Psoas muscle (tissue), 8 donors: ENCODE results near the gene CCER1. TPM values are rescaled to one million over a fixed set of nuclear protein-coding genes. Genes with fewer than 3 reads are reported as not detected.

Experiments
- ATAC-seq, 4 donors: fragments of 200-7000 bp; cut with Tn5 transposase; one replicate each; pipeline ENCODE4 v1.9.1; 2020; ENCODE audit warnings: moderate library complexity in 3 of 4, mild to moderate bottlenecking in 2 of 4
- DNase-seq, 2 donors: peaks; one replicate each; pipeline ENCODE4 v3.0.0-alpha.2; 2020
- H3K27ac ChIP-seq: fragments of 200-600 bp; one replicate; pipeline ENCODE4 v1.8.0; 2022
- H3K27me3 ChIP-seq, 3 donors: fragments of 200-600 bp in 1 of 3; one replicate each; pipeline versions ENCODE4 v1.6.1 to v1.8.0; 2013 to 2022; ENCODE audit warnings: low read length in 2 of 3, mild to moderate bottlenecking in 2 of 3, moderate library complexity in 1 of 3; ENCODE audit not compliant: insufficient read depth in 3 of 3
- H3K36me3 ChIP-seq, 2 donors: fragments of 200-600 bp in 1 of 2; one replicate each; pipeline versions ENCODE4 v1.6.1 to v1.8.0; 2013 to 2022; ENCODE audit warnings: low read depth in 1 of 2, mild to moderate bottlenecking in 1 of 2, moderate library complexity in 1 of 2; ENCODE audit not compliant: insufficient read depth in 1 of 2
- H3K4me1 ChIP-seq: fragments of 200-600 bp; one replicate; pipeline ENCODE4 v1.8.0; 2022
- H3K4me3 ChIP-seq: fragments of 200-600 bp; one replicate; pipeline ENCODE4 v1.8.0; 2022; ENCODE audit warnings: mild to moderate bottlenecking
- H3K9me3 ChIP-seq: fragments of 200-600 bp; one replicate; pipeline ENCODE4 v1.8.0; 2022
- CTCF ChIP-seq: fragments of 200-600 bp; IDR thresholded peaks from one replicate; pipeline ENCODE4 v1.8.0; 2022; ENCODE audit warnings: antibody characterized with exemption
- WGBS, 3 donors: extraction: QIAGEN DNeasy Blood & Tissue Kit; methylation state at CpG; one replicate each; pipeline versions ENCODE4 v1.1.6 to v1.1.7; 2013; 5-methylcytosine and 5-hydroxymethylcytosine counted together
- intact Hi-C, 2 donors: fragments of 100-400 bp; cut with DNase I; formaldehyde crosslinking; loops; one replicate each; pipeline versions ENCODE4 v1.11.0 to v1.14.2; 2022
- polyA plus RNA-seq, 3 donors: library from polyadenylated mRNA; stranded (reverse); fragments of 200-250 nt; gene quantifications; one replicate each; pipeline ENCODE4 v1.2.3, GENCODE V29; 2013
- total RNA-seq, 4 donors: library from RNA; stranded (reverse); fragmentation: NEBNext Ultra II Directional in 2 of 4; extraction: Animal tissue kit (Norgen Biotek cat#: 25700) in 2 of 4; gene quantifications; one replicate each; pipeline versions ENCODE4 v1.2.1 to v1.2.4, GENCODE V29; 2021 to 2023
- donor health status: healthy with polysubstance abuse.
- donor health status: DM: no; HTN: no; CAD: no; lungs with moderate emphysema.
- donor health status: Bipolar disorder and iron deficiency.
- donor health status: healthy.
- donor health status: DM: yes; HTN: yes; CAD: no.
- donor health status: DM: no; HTN: no; CAD: no.
- donor health status: DM: no; HTN: no; CAD: no.
- donor health status: DM: yes; HTN: yes; CAD: no.

CCER1 gene
- total and polyA plus RNA-seq, 7 donors = not detected

- no peaks in the 10 kb centered on the region for H3K4me1 ChIP-seq
- no peak overlapping the region for H3K27ac ChIP-seq
- intact Hi-C loops = loop anchor here in 1 of 2 donors (10.0 kb wide), 1 partner anchor 143 kb away; the partner anchor contains the start of gene LUM
- H3K36me3 ChIP-seq = no peaks in the 10 kb centered on the region
- no peaks in the 10 kb centered on the region for H3K9me3 ChIP-seq
- ATAC-seq = no peak
- no peak for TF ChIP-seq CTCF
- peaks cover 0 to 3% (median 0%) of the 10 kb centered on the region in 3 donors for H3K27me3 ChIP-seq
- DNase-seq = no peak
- no peak overlapping the region for H3K4me3 ChIP-seq
Measured at GRCh38 chr12:90972226-90972625, 17.2 kb upstream of the CCER1 start.

- H3K27me3 ChIP-seq = peaks cover 0 to 3% (median 0%) of the 10 kb centered on the region in 3 donors
- TF ChIP-seq CTCF = no peak
- H3K9me3 ChIP-seq = no peaks in the 10 kb centered on the region
- ATAC-seq (no peak), DNase-seq (no peak)
- H3K36me3 ChIP-seq = no peaks in the 10 kb centered on the region
- H3K27ac ChIP-seq = no peak overlapping the region
- H3K4me3 ChIP-seq = no peak overlapping the region
- intact Hi-C loops = loop anchor here in 1 of 2 donors (10.0 kb wide), 1 partner anchor 144 kb away; the partner anchor contains the start of gene LUM
- no peaks in the 10 kb centered on the region for H3K4me1 ChIP-seq
Measured at GRCh38 chr12:90970911-90971310, 15.9 kb upstream of the CCER1 start.

GRCh38 chr12:90970471-90970870 lies 15.5 kb upstream of the CCER1 start:
- Histone ChIP-seq H3K27ac (no peak overlapping the region), H3K4me3 (no peak overlapping the region), H3K36me3 (no peaks in the 10 kb centered on the region), H3K27me3 (peaks cover 0 to 3% (median 0%) of the 10 kb centered on the region in 3 donors), H3K9me3 (no peaks in the 10 kb centered on the region), H3K4me1 (no peaks in the 10 kb centered on the region)
- DNase-seq = no peak
- no peak for ATAC-seq
- TF ChIP-seq CTCF = no peak
- intact Hi-C loops = loop anchor here in 1 of 2 donors (10.0 kb wide), 1 partner anchor 144 kb away; the partner anchor contains the start of gene LUM

GRCh38 chr12:90969851-90970250 lies 14.9 kb upstream of the CCER1 start:
- Histone ChIP-seq H3K9me3 (no peaks in the 10 kb centered on the region), H3K27ac (no peak overlapping the region), H3K4me1 (no peaks in the 10 kb centered on the region), H3K4me3 (no peak overlapping the region), H3K27me3 (peaks cover 0 to 3% (median 0%) of the 10 kb centered on the region in 3 donors), H3K36me3 (no peaks in the 10 kb centered on the region)
- DNase-seq = no peak
- WGBS, 3 donors = 94 to 96% (median 96%) methylated on average over 2 of the region's 2 CpGs
- intact Hi-C loops = loop anchor here in 1 of 2 donors (10.0 kb wide), 1 partner anchor 145 kb away; the partner anchor contains the start of gene LUM
- ATAC-seq = no peak
- no peak for TF ChIP-seq CTCF

GRCh38 chr12:90969346-90969745 lies 14.4 kb upstream of the CCER1 start:
- Histone ChIP-seq H3K4me3 (no peak overlapping the region), H3K27ac (no peak overlapping the region), H3K4me1 (no peaks in the 10 kb centered on the region), H3K36me3 (no peaks in the 10 kb centered on the region), H3K9me3 (no peaks in the 10 kb centered on the region), H3K27me3 (peaks cover 0 to under 1% (median 0%) of the 10 kb centered on the region in 3 donors)
- WGBS, 3 donors = 0 to 56% (median 0%) methylated on average over 1 of the region's 1 CpG
- DNase-seq = no peak
- intact Hi-C loops = no loop called here
- TF ChIP-seq CTCF = no peak
- no peak for ATAC-seq
